Kidney (tissue), 14 donors: Measurements from ENCODE around the gene HNRNPF. TPM values are rescaled to one million over a fixed set of nuclear protein-coding genes. Genes with fewer than 3 reads are reported as not detected.
A peak's percentile ranks its signal among the peaks of the same experiment; 100 is the strongest.
"Not testable (repeated sequence)": the region's sequence is repeated elsewhere in the genome, so short reads cannot be mapped to it uniquely, and the experiment has no call there.

Experiments used
- DNase-seq, 5 donors: peaks; one replicate each; pipeline ENCODE4 v3.0.0-alpha.2; 2013 to 2020
- FAIRE-seq: peaks from 2 replicates; lab custom pipeline; 2012; peaks lifted over from hg19 to GRCh38; lab: Jason Lieb, UNC
- H3K27ac ChIP-seq, 2 donors: one replicate each; pipeline ENCODE4 v1.7.0; 2013; ENCODE audit warnings: low read depth in 2 of 2, low read length in 2 of 2, inconsistent platforms in 1 of 2
- H3K27me3 ChIP-seq: one replicate; pipeline ENCODE4 v1.7.1; 2013; ENCODE audit warnings: low read length, inconsistent platforms; ENCODE audit not compliant: control insufficient read depth, insufficient read depth
- H3K36me3 ChIP-seq, 3 donors: one replicate each; pipeline versions ENCODE4 v1.7.0 to v1.7.1; 2013; ENCODE audit warnings: low read length in 3 of 3, control low read depth in 1 of 3, inconsistent platforms in 1 of 3; ENCODE audit not compliant: insufficient read depth in 3 of 3, control insufficient read depth in 2 of 3
- H3K4me1 ChIP-seq, 3 donors: one replicate each; pipeline versions ENCODE4 v1.7.0 to v1.7.1; 2013; ENCODE audit warnings: low read length in 3 of 3, inconsistent platforms in 1 of 3, low read depth in 1 of 3; ENCODE audit not compliant: control insufficient read depth in 2 of 3, insufficient read depth in 2 of 3
- H3K4me3 ChIP-seq, 3 donors: one replicate each; pipeline versions ENCODE4 v1.7.0 to v1.8.1; 2013; ENCODE audit warnings: low read length in 3 of 3, control low read depth in 1 of 3, inconsistent platforms in 1 of 3
- H3K9ac ChIP-seq, 3 donors: one replicate each; pipeline versions ENCODE4 v1.7.0 to v1.7.1; 2013; ENCODE audit warnings: low read length in 3 of 3, control low read depth in 1 of 3, inconsistent platforms in 1 of 3
- H3K9me3 ChIP-seq, 3 donors: one replicate each; pipeline versions ENCODE4 v1.7.0 to v1.7.1; 2013; ENCODE audit warnings: low read length in 3 of 3, control low read depth in 1 of 3, inconsistent platforms in 1 of 3; ENCODE audit not compliant: control insufficient read depth in 2 of 3, insufficient read depth in 1 of 3
- intact Hi-C: fragments of 100-400 bp; cut with DNase I; formaldehyde crosslinking; loops from one replicate; pipeline ENCODE4 v1.11.1; 2022
- polyA plus RNA-seq: library from polyadenylated mRNA; stranded (reverse); fragments of 350-450 nt; fragmentation: Illumina TruSeq; extraction: RNeasy Lipid Tissue Mini Kit (QIAGEN cat#74804); gene quantifications from one replicate; pipeline ENCODE4 v1.2.3, GENCODE V29; 2014; ENCODE audit warnings: low read depth, low replicate concordance; ENCODE audit not compliant: insufficient read depth
- total RNA-seq: library from RNA; stranded (reverse); fragmentation: NEBNext Ultra II Directional; extraction: Animal tissue kit (Norgen Biotek cat#: 25700); gene quantifications from one replicate; pipeline ENCODE4 v1.2.1, GENCODE V29; 2021
- TF ChIP-seq, protein P1 (sequence below): IDR thresholded peaks from 3 replicates; pipeline ENCODE4 v1.5.1; 2012; ENCODE audit warnings: mild to moderate bottlenecking, moderate library complexity, borderline replicate concordance; ENCODE audit not compliant: insufficient read depth; ENCODE audit errors: extremely low read depth
- donor health status: control.
- donor health status: control.
- donor health status: control.
- donor health status: control.
- donor health status: control.
- donor health status: DM: yes; HTN: yes; CAD: no.
- donor health status: Normal renal cell carcinoma (clear cell type).

Gene HNRNPF
- total and polyA plus RNA-seq, 2 donors from 2014 or later = 74.0 to 190 TPM

DNA sequence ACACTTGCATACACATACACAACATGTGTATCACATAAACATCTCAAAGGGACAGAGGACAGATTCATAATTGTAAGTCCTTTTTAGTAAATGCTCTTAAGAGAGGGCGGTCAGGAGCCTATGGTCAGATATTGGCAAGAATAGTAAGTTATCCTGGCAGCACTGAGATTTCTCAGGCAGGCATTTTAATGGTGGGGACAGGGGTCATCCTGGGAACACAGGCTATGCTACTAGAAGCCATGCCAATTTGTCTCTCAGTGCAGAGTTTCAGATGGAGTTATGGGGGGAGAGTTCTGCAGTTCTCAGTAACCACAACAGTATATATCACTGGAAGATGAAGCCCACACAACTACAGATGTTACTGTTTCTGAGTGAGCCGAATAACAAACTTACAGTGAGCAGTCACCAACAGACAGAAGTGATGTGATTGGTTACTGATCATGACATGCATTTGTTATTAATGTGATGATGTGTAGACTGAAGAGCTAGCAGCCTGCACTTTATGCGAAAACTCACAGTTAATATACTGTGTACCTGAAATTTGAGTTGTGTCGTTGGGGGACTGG, 44.4 kb upstream of the HNRNPF start:
- Histone ChIP-seq H3K27ac (no peak overlapping the region), H3K27me3 (no peaks in the 10 kb centered on the region)
- DNase-seq = no peak

DNA sequence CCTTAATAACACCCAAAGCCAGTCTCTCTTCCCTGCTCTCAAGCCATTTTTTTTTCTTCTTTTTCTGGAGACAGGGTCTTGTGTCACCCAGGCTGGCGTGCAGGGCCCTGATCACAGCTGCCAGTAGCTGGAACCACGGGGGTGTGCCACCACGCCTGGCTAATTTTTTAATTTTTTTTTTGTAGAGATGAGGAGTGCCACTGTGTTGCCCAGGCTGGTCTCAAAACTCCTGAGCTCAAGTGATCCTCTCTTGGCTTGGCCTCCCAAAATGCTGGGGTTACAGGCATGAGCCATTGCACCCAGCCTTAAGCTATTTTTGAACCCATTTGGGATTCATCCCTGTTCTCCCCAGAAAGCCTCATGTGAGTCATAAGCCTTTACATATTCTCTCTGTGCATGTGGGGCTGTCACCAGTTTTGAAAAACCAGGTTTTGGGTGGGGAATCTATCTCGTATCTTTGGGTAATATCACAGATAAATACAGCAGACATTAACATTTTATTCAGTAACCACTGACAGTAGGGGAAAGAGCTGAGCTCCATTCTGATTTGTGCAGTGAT, 43.4 kb upstream of the HNRNPF start:
- Histone ChIP-seq H3K9me3 (no peaks in the 10 kb centered on the region), H3K4me1 (peaks cover 0 to 6% (median 6%) of the 10 kb centered on the region in 3 donors), H3K27me3 (no peaks in the 10 kb centered on the region), H3K27ac (no peak overlapping the region), H3K4me3 (no peak overlapping the region), H3K9ac (no peak overlapping the region), H3K36me3 (no peaks in the 10 kb centered on the region)
- FAIRE-seq (no peak), DNase-seq (peak in 1 of 5 donors; percentile 13)
- intact Hi-C loops = no loop called here
- TF ChIP-seq, protein P1, sequence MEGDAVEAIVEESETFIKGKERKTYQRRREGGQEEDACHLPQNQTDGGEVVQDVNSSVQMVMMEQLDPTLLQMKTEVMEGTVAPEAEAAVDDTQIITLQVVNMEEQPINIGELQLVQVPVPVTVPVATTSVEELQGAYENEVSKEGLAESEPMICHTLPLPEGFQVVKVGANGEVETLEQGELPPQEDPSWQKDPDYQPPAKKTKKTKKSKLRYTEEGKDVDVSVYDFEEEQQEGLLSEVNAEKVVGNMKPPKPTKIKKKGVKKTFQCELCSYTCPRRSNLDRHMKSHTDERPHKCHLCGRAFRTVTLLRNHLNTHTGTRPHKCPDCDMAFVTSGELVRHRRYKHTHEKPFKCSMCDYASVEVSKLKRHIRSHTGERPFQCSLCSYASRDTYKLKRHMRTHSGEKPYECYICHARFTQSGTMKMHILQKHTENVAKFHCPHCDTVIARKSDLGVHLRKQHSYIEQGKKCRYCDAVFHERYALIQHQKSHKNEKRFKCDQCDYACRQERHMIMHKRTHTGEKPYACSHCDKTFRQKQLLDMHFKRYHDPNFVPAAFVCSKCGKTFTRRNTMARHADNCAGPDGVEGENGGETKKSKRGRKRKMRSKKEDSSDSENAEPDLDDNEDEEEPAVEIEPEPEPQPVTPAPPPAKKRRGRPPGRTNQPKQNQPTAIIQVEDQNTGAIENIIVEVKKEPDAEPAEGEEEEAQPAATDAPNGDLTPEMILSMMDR = no peak

More for the DNA sequence above, 44.4 kb upstream of the HNRNPF start:
- Histone ChIP-seq H3K4me3 (no peak overlapping the region), H3K9ac (no peak overlapping the region), H3K36me3 (no peaks in the 10 kb centered on the region), H3K4me1 (peaks cover 0 to 6% (median 6%) of the 10 kb centered on the region in 3 donors), H3K9me3 (no peaks in the 10 kb centered on the region)
- intact Hi-C loops = no loop called here
- FAIRE-seq = no peak
- TF ChIP-seq, protein P1 = no peak

DNA sequence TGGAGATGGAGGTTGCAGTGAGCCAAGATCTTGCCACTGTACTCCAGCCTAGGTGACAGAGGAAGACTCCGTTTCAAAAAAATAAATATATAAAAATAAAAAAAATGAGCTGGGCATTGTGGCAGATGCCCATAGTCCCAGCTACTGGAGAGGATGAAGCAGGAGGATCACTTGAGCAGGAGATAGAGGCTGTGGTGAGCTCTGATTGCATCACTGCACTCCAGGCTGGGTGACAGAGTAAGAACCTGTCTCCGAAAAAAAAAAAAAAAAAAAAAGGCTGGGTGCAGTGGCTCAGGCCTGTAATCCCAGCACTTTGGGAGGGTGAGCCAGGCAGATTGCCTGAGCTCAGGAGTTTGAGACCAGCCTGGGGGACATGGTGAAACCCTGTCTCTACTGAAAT, 39.8 kb upstream of the HNRNPF start:
- no peaks in the 10 kb centered on the region for H3K4me1 ChIP-seq
- H3K9ac ChIP-seq = no peak overlapping the region
- intact Hi-C loops = no loop called here
- H3K9me3 ChIP-seq = no peaks in the 10 kb centered on the region
- FAIRE-seq (no peak), DNase-seq (no peak)
- no peaks in the 10 kb centered on the region for H3K36me3 ChIP-seq
- no peak overlapping the region for H3K4me3 ChIP-seq
- no peak overlapping the region for H3K27ac ChIP-seq
- H3K27me3 ChIP-seq = no peaks in the 10 kb centered on the region
- TF ChIP-seq, protein P1 = no peak

DNA sequence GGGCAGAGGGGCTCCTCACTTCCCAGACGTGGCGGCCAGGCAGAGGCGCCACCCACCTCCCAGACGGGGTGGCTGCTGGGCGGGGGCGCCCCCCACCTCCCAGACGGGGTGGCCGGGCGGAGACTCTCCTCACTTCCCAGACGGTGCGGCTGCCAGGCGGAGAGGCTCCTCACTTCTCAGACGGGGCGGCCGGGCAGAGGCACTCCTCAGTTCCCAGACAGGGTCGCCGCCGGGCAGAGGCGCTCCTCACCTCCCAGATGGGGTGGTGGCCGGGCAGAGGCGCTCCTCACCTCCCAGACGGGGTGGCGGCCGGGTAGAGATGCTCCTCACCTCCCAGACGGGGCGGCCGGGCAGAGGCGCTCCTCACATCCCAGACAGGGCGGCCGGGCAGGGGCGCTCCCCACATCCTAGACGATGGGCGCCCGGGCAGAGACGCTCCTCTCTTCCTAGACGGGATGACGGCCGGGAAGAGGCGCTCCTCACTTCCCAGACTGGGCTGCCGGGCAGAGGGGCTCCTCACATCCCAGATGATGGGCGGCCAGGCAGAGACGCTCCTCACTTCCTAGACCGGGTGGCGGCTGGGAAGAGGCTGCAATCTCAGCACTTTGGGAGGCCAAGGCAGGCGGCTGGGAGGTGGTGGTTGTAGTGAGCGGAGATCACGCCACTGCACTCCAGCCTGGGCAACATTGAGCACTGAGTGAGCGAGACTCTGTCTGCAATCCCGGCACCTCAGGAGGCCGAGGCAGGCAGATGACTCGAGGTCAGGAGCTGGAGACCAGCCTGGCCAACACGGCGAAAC, 37.4 kb upstream of the HNRNPF start:
- H3K4me1 ChIP-seq, H3K36me3 ChIP-seq, DNase-seq, intact Hi-C loops, H3K27ac ChIP-seq, FAIRE-seq, H3K4me3 ChIP-seq, H3K27me3 ChIP-seq, H3K9me3 ChIP-seq, H3K9ac ChIP-seq: not testable (repeated sequence)
